Measurements from ENCODE around the gene HSF2BP.
"Not testable (repeated sequence)": the region's sequence is repeated elsewhere in the genome, so short reads cannot be mapped to it uniquely, and the experiment has no call there.

GRCh38 chr21:43503892-43504291 is 155.4 kb downstream of the HSF2BP start:
- TF ChIP-seq, protein P1, sequence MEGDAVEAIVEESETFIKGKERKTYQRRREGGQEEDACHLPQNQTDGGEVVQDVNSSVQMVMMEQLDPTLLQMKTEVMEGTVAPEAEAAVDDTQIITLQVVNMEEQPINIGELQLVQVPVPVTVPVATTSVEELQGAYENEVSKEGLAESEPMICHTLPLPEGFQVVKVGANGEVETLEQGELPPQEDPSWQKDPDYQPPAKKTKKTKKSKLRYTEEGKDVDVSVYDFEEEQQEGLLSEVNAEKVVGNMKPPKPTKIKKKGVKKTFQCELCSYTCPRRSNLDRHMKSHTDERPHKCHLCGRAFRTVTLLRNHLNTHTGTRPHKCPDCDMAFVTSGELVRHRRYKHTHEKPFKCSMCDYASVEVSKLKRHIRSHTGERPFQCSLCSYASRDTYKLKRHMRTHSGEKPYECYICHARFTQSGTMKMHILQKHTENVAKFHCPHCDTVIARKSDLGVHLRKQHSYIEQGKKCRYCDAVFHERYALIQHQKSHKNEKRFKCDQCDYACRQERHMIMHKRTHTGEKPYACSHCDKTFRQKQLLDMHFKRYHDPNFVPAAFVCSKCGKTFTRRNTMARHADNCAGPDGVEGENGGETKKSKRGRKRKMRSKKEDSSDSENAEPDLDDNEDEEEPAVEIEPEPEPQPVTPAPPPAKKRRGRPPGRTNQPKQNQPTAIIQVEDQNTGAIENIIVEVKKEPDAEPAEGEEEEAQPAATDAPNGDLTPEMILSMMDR (IDR thresholded peaks at IDR 0.05): not testable (repeated sequence)
- TF ChIP-seq POLR2A (IDR thresholded peaks at IDR 0.05): not testable (repeated sequence)

All from upper lobe of left lung (tissue), 4 donors.